Measurements from ENCODE around the gene PYGB.
"Not testable (repeated sequence)": the region's sequence is repeated elsewhere in the genome, so short reads cannot be mapped to it uniquely, and the experiment has no call there.

PYGB gene

DNA sequence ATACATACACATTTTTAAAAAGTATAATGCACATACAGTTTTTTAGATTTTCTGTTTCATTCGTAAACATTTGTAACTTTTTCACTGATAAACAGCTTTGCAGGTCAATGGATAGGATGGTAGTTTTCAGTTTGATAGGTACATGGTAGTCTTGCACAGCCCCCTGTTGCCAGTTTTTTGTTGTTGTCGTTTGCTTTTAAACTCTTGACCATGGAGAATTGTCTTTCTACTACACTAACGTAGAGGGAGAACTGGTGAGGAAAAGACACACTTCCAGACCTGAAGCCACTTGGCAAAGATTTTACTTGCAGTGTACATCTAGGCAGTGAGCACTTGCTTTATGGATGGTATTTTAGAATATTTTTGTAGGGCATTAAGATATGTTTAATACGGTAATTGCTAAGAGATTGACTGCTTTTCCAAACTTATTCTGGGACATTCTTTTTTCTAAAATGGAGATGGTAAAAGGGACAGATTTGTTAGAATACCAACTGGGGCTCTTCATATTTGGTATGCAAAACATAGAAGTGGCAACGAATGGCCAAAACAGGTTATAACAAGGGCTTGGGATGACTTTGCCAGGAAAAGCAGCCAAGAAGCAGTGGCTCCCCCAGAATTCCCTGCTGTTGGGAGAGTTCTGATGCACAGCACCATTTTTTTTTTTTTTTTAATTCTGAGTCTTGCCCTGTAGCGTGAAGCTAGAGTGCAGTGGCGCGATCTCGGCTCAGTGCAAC is 1.5 kb downstream of the PYGB start:
- peak; percentile 39 for DNase-seq (ENCODE audit: low spot score)

DNA sequence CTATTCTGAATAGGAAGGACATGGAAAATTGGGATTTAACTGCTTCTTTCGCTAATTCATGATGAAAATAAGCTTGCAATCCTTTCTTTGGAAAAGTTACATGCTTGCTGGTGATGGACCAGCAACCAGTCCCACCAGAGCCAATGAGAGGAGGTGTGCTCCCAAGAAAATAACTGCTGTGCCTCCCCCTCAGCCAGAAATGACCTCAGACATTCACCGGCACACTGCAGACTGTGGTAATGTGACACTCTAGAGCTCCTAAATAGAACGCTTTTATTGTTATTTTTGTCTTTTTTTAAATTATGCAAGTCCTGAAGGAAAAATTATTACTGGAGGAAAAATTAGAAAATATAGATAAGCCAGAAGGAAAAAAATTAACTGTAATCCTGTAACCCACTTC is 2.6 kb downstream of the PYGB start:
- no peak for DNase-seq (ENCODE audit: low spot score)

DNA sequence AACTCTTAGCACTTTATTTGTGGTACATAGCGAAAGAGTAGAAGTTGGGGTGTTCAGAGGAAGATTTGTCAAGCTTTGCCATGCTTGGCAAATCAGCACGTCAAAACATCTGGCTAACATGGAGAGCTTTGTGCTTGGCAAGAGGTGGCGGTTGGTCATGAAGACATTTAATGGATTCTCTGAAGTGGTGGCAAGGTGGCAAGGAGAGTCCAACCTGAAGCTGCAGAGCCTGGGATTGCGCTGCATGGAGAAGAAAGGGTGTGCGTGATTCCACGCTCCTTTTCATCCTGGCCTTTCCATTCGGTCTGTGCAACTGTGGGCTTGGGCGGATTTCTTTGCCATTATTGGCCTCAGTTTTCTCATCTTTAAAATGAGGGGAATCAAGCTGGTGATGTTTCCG is 3.1 kb downstream of the PYGB start:
- DNase-seq (ENCODE audit: low spot score), result no peak

DNA sequence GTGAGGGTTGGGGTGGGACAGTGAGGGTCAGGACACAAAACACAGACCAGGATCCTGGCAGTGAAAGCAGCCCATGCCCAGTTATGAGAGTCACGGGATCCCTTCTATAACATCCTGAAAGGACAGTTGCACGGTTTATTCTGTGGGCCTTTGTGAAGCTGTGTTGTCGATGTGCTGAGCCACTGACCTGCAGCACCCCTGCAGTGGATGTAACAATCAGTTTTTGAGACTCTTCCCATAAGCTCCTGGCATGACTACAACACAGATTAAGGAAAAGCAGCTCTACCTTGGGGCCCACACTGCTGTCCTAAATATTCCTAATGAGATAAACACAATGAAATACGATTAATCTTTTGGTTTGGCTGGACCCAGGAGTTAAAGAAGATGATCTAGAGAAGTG is 3.7 kb downstream of the PYGB start:
- DNase-seq (ENCODE audit: low spot score), result no peak

DNA sequence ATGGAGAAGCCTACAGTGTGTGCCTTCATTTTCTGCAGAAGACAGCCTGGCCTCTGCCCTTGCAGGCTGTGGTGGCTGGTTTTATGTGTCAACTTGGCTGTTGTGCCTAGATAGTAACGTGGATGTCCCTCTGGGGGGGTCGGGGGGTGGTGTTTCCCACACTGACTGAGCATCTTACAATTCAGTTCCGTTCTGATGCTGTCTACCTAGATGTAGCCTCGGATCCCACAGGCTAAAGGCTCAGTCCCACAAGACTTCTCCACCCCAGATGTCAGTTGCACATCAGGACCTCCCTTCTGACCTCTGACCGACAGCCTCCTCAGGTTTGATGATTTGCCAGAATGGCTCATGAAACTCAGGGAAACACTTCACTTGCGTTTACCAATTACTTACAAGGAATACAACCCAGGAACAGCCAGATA is 4.4 kb downstream of the PYGB start:
- no peak for DNase-seq (ENCODE audit: low spot score)

DNA sequence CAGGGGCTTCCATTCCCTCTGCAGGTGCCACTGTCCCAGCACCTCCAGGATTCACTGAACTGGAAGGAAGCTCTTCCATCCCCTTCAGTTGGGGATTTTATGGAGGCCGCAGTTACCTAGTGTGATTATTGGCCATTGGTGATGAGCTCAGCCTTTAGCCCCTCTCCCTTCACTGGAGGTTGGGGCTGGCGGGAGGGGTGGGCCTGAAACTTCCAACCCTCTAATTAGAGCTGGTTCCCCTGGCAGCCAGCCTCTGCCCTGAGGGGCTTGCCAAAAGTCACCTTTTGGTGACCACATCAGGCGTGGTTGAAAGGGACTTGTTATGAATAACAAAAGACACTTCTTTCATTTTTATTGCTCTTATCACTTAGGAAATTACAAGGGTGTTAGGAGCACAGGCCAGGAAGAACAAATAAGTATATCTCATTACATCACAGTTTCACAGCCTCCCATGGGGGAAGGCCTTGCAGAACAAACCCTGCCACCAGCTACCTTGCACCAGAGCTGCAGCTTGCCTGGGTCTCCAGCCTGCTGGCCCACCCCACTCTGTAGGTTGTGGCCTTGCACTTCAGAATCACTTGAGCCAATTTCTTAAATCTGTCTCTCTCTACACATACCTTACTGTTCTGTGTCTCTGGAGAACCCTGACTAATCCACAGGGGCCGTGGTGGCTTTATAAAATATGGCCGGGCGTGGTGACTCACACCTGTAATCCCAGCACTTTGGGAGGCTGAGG is 5.0 kb downstream of the PYGB start:
- DNase-seq (ENCODE audit: low spot score), result no peak

DNA sequence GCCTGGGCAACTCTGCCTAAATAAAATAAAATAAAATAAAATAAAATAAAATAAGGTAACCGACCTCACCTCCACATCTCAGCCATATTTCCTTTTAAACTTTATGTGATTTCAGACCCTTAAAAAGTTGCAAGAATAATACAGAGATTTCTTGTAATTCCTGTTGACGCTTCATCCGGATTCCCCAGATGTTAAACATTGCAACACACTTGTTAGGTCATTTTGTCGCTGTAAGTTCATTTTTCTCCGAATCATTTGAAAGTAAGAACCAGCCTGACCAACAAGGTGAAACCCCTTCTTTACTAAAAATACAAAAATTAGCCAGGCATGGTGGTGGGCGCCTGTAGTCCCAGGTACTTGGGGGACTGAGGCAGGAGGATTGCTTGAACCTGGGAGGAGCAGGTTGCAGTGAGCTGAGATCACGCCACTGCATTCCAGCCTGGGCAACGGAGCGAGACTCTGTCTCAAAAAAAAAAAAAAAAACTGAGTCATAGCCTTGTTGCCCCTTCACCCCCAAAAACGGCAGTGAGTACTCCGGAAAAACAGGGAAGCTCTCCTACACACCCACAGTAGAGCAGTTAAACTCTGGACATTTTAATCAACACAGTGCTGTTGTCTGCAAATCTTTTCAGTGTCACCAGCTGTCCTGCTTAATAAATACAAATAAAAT is 5.9 kb downstream of the PYGB start:
- no peak for DNase-seq (ENCODE audit: low spot score)

DNA sequence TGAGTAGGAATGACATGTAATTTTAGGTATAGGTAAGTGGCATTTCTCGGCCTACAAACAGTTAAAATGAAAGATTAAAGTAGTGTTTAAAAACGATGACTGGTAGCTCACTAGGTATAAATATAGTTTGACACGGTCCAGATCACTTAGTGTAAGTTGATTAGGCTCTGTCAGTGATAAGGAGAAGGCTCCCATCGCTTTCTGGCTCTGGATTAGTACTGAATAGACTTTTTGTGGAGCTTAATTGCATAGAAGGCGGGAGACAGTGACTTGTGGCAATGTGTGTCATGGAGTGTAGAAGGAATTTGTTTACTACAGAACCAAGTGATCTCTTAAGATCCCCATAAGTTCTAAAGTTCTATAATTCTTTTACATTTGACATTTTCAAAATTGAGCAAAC is 6.7 kb downstream of the PYGB start:
- DNase-seq (ENCODE audit: low spot score), result no peak

DNA sequence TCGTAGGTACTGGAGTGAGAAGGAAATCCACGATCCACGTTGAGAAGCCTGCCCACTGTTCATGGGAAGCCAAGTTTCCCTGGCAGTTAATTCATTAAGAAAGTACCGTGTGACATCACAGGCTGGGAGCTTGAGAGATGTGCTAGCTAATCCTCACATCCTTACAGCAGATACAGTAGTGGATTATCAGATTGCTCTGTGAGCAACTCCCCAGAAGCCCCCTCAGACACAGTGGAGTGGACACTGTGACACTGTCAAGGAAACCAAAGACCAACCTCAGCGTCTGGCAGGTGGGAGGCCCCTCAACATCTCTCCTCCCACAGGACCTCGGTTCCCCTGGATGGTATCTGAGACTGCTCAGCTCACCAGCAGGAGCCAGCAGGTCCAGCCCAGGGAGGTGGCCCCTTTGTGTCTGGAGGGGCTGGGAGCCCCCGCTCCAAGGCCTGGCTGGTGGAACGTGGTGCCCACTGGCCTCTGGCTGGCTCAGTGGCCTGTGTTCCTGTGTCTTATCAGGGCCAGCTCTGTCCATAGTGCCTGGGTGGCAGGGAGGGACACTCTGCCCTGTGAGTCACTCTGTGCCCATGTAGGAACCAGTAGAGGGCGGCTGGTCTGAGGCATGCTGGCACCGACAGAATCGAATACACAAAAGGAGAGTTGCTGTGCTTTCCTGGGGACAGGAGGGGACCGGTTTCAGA is 7.2 kb downstream of the PYGB start:
- DNase-seq (ENCODE audit: low spot score), result no peak

DNA sequence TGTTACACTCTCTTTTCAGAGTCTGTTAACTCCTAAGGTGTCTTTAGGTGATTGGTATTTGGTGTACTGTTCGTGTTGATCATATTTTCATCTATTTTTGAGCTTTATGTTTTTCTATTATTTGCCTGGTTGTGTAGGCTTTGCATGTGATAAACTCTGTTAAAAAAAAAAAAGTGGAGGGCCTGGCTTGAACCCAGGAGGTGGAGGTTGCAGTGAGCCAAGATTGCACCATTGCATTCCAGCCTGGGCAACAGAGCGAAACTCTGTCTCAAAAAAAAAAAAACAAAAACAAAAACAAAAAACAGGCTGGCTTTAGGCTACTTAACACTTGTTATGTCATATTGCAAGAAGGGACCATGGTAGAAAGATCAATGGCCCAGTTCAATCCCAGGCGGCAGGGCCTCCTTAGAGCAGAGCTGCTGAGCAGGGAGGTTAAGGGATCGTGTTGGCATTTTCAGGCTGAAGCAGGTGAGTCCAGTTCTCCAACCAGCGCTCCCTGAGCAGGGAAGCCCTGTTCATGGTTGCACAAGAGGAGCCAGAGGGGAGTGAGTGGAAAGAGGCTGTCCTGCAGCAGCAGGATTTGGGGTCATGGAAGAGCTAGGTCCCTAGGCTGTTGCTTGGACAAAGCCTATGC is 8.5 kb downstream of the PYGB start:
- DNase-seq (ENCODE audit: low spot score), result no peak

DNA sequence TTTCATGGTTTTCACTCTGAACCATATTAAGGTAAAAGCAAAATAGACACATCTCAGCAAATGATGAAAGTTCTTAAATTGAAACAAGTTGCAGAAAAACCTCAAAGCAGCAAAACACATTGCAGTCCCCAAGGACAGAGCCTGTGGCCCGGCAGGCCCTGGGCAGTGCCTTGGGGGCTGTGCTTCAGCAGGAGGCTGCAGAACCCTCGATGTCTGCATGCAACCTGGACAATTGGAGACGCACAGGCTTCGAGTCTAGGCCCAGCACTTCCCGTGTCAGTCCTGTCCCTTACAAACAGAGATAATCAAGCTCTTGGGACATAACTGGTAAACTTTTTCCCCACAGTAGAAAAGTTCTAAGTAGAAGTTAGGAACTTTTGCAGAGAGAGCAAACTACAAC is 9.2 kb downstream of the PYGB start:
- DNase-seq (ENCODE audit: low spot score), result no peak

DNA sequence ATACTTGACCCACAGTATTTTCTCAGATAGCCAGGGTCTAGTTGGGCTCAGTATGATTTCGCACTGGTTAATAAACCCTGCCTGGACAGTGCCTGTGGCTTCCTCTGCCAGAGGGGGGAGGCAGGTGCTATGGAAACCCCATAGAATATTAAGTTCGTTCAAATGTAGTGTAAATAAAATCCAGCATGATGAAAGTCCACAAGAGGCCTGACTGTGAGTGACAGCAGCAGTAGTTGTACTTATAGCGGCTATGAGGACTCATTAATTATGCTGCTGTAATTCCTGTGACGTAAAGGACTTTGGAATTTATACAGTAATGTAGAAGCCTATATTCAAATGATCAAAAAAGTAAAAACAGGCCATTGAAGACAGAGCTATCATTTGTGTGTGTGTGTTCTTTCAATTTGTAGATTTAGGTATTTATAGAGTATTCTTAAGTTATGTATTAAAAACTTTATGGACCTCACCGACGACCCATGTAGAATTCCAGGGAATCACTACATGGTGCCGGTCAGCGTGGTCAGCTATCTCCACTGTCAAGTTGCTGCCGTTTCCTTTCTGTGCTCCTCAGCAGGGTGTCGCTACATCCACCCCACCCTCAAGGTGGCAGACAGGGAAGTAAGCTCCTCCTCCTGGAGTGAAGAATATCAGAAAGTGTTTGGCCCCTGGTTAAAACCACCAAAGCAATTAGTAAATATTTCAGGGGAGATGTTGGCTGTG is 10.0 kb downstream of the PYGB start:
- DNase-seq (ENCODE audit: low spot score), result no peak

DNA sequence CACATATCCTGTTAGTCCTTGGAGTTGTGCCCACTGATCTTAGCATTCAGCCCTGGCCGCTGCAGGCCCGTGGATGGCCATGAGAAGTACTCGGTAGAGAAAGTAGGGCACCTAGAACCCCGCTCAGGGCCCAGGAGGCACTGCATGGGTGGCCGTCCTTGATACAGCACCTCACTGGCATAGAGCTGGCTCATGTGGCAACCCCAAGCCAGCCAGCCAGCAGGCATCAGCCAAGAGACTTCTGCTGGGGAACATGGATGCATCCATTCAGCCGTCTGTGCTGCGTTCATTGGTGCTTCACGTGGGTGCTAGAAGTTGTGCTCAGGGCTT is 10.6 kb downstream of the PYGB start:
- DNase-seq (ENCODE audit: low spot score), result no peak

DNA sequence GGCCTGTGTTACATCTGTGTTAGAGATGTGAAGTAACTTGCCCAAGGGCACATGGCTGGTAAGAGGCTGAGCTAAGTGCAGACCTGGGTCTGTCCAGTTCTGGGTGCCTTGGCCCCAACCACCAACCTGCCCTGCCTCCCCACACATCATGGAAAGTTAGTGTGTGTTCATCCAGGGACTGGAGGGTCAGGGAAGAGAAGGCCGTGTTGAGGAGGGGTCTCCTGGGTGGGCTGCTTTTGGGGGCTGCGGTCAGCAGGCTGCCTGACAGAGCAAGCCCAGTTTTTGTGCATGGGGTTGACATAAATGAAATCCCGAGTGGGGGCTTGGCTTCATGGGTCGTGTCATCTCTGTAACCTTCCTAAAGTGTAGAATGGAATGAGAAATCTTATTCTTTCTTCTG is 10.9 kb downstream of the PYGB start:
- DNase-seq (ENCODE audit: low spot score), result no peak

DNA sequence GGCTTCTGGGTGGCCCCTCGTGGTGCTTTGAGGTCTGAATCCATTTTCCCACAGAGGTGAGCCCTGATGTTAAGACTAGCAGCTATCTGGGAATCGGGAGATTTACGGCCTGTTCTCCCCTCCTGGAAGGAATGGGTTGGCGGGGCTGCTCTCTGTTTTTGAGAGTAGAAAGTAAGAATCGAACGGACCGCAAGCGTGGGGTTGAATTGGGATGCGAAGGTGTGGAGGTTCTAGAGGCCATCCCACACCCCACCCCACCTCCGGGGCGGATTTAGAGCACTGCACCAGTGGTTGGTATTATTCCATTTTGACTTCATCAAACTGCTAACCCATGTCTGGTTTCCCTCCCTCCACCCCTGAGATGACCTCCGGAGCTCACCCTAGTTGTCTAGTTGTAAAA is 11.5 kb downstream of the PYGB start:
- no peak for DNase-seq (ENCODE audit: low spot score)

DNA sequence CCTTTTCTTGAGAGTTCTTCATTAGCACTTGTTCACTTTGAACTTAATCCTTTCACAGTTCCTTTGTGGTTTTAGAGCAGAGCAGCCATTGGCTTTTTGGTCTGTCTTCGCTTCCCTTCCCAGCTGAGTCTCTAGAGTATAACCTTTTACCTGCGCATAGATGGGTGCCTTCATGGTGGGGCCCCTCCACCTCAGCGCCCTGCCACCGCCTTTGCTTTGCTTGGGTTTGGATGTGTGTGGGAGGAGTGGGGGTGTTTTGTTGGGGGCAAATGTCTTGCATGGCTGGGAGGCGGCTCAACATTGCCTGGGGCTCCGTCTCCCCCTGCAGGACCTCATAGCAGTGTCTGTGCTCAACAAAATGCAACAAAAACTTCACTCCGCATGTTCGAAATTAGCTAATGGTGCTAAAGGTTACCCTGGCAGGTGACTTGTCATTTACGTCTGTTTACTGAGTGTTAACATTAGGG is 11.9 kb downstream of the PYGB start:
- DNase-seq (ENCODE audit: low spot score), result no peak

DNA sequence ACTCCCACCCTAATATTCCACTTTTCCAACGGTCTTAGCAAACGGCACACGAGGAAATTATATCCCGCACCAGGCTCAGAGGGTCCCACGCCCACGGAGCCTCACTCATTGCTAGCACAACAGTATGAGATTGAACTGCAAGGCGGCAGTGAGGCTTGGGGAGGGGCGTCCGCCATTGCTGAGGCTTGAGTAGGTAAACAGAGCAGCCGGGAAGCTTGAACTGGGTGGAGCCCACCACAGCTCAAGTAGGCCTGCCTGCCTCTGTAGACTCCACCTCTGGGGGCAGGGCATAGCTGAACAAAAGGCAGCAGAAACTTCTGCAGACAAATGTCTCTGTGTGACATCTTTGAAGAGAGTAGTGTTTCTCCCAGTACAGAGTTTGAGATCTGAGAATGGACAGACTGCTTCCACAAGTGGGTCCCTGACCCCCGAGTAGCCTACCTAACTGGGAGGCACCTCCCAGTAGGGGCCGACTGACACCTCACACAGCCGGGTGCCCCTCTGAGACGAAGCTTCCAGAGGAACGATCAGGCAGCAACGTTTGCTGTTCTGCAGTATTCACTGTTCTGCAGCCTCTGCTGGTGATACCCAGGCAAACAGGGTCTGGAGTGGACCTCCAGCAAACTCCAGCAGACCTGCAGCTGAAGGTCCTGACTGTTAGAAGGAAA is 13.0 kb downstream of the PYGB start:
- DNase-seq (ENCODE audit: low spot score), result not testable (repeated sequence)

DNA sequence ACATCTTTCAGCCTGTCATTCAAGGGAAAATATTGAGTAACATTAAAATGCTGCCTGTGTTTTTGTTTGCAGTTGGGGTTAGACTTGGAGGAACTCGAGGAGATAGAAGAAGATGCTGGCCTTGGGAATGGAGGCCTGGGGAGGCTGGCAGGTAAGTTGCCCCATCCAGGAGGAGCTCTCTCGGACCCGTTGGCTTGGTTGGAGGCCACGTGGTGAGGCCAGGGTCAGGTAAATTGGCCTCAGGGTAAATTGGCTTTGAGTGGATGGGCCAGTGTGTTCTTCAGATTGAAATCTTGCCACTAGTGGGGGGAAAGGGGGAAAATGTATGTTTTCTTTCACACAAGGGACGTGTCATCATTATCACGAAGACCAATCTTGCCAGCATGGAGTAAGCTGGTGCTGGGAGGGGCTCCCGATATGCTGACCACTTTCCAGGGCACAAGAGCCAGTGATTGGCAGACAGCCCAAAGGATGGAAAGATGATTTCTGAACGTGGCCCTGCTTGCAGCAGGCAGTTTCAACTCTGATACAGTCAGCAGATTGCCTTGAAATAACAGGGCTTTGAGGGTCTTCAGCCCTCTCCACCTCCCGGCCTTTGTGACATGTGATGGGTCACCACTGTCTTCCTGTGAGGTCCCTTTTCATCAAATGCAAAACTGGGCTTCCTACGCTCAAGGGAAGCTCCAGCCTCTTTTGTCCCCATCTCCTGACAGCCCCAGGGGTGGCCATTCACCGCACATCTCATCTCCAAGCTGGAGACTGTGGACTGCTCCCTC is 21.4 kb downstream of the PYGB start:
- no peak for DNase-seq (ENCODE audit: low spot score)

DNA sequence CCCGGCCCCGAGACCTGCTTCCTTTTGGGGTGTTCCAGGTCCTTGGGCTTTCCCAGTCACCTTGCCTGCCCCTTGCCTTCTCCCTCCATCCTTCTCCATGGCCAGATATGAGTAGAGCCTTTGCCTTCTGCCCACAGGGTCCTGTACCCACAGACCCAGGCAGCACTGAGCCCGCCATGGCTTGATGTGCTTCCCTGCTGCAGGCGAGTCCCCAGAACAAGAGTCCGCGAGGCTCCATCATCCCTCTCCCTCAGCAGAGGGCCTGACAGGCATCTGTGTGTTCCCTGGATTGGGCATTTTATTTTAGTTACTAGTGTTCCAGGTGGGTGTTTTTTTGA is 21.9 kb downstream of the PYGB start:
- no peak for DNase-seq (ENCODE audit: low spot score)

DNA sequence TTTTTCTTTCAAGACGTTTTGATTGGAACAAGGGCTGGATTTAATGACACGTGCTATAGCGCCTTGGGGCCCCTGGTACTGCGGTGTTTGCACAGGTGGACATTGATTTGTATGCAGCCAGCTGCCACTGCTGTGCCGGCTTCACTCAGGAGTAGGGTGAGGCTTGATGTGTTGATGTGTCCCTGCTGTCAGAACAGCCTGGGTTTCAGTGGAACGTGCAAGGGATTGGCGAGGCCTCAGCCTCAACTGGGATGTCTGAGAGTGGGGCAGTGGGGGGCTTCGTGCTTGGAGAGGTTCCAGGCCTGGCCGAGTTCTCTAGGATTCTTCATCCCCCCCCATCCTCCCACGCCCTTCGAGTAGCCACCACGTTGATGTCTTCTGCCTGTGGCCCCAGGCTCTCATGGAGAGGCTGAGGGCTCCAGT is 23.0 kb downstream of the PYGB start:
- DNase-seq (ENCODE audit: low spot score), result no peak

Measured in RKO (cell line).